SU-DHL-6 (cell line): ENCODE results near the gene ABL2.

Source experiments
- CTCF ChIP-seq: fragments of 200-600 bp; sonication (generic); IDR thresholded peaks from one replicate; pipeline ENCODE4 v1.5.1; 2017; ENCODE audit warnings: antibody characterized with exemption, mild to moderate bottlenecking, low read length, moderate library complexity; ENCODE audit not compliant: insufficient read depth, poor library complexity, severe bottlenecking
- EZH2phosphoT487 ChIP-seq: fragments of 200-600 bp; sonication (generic), shearing (Covaris generic); conservative IDR thresholded peaks from 2 replicates; pipeline ENCODE4 v1.6.1; 2018; ENCODE audit warnings: mild to moderate bottlenecking, antibody characterized with exemption, low read length, moderate library complexity, mixed read lengths

DNA sequence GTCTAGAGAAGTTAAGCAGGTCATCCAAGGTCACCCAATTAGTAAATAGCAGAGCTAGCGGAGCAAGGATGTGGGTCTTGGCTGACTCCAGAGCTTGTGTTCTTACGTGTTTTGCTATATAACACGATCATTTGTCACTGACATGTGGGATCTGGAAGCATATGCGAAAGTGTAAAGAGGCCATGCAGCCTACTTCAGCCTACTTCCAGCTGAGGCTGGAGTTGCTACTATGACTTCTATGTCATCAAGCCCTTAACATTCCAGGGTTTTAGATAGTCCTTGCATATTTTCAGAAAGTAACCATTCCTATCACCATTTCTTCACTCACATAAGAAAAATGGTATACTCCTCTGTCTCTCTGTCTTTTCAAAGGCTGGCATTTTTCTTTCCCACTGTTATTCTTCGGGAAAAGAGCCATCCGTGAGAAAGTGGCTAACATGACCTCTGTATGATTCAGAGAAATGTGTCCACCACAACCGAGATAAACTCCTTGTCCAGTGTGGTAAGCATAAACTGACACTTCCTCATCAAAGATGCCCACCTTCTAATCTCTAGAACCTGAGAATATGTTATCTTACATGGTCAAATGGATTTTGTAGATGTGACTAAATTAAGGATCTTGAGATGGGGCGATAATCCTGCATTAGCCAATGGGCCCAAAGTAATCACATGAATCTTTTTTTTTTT lies 24.0 kb upstream of the ABL2 start:
- no peak for TF ChIP-seq CTCF
- TF ChIP-seq EZH2phosphoT487, result no peak
